HEK293 (cell line): ENCODE data around the gene IQCH.

Experiments used
- CTCF ChIA-PET: fragments of 350-600 bp; formaldehyde crosslinking; extraction: SDS; loops from one replicate; lab custom pipeline; 2021; ENCODE audit warnings: antibody characterized with exemption; lab: Yijun Ruan, JAX
- POLR2A ChIA-PET: fragments of 300-600 bp; formaldehyde crosslinking; extraction: SDS; loops from one replicate; lab custom pipeline; 2020; ENCODE audit warnings: antibody characterized with exemption, inconsistent platforms; lab: Yijun Ruan, JAX
- H3K27ac ChIP-seq: fragments of 200-500 bp; sonication (Bioruptor generic); 2 replicates; pipeline ENCODE4 v1.5.1; 2014; ENCODE audit warnings: low read depth, low read length, control low read depth, inconsistent platforms; ENCODE audit errors: extremely low read depth
- H3K36me3 ChIP-seq, 2 experiments: fragments of 200-500 bp in 1 of 2; sonication (Bioruptor generic) in 1 of 2; 1 replicate in 1 of 2; 2 replicates in 1 of 2; pipeline ENCODE4 v1.5.1; 2014 to 2017; ENCODE audit warnings: inconsistent platforms in 2 of 2, low read length in 2 of 2; ENCODE audit not compliant: control insufficient read depth in 2 of 2, insufficient read depth in 1 of 2
- H3K4me1 ChIP-seq: fragments of 200-500 bp; sonication (Bioruptor generic); 2 replicates; pipeline ENCODE4 v1.5.1; 2014; ENCODE audit warnings: mild to moderate bottlenecking, low read length, inconsistent platforms; ENCODE audit not compliant: control insufficient read depth, insufficient read depth
- H3K4me3 ChIP-seq: 2 replicates; pipeline ENCODE4 v1.5.1; 2011; ENCODE audit warnings: low read depth, mild to moderate bottlenecking, control low read depth, low read length, moderate library complexity
- H3K9me3 ChIP-seq: fragments of 200-500 bp; sonication (Bioruptor generic); 2 replicates; pipeline ENCODE4 v1.5.1; 2014; ENCODE audit warnings: low read depth, low read length, inconsistent platforms; ENCODE audit not compliant: control insufficient read depth, insufficient read depth
- BCL11A ChIP-seq: fragments of 450-650 bp; formaldehyde crosslinking; IDR thresholded peaks from 2 replicates; pipeline ENCODE4 v1.5.1; 2016; ENCODE audit warnings: low read depth, missing biosample characterization, missing genetic modification characterization
- IKZF3 ChIP-seq: fragments of 450-650 bp; IDR thresholded peaks from 2 replicates; pipeline ENCODE4 v1.5.0; 2018; ENCODE audit warnings: missing biosample characterization, mild to moderate bottlenecking, missing genetic modification characterization, moderate library complexity
- KLF10 ChIP-seq: fragments of 450-650 bp; IDR thresholded peaks from 2 replicates; pipeline ENCODE4 v1.5.1; 2018; ENCODE audit warnings: missing biosample characterization, mild to moderate bottlenecking, missing genetic modification characterization
- KLF8 ChIP-seq: fragments of 450-650 bp; formaldehyde crosslinking; IDR thresholded peaks from 2 replicates; pipeline ENCODE4 v1.5.1; 2016; ENCODE audit warnings: missing biosample characterization, missing genetic modification characterization
- RBAK ChIP-seq: fragments of 450-650 bp; formaldehyde crosslinking; IDR thresholded peaks from 2 replicates; pipeline ENCODE4 v1.5.1; 2016; ENCODE audit warnings: missing biosample characterization, missing genetic modification characterization
- SP3 ChIP-seq: fragments of 450-650 bp; formaldehyde crosslinking; IDR thresholded peaks from 2 replicates; pipeline ENCODE4 v1.5.1; 2016; ENCODE audit warnings: missing biosample characterization, missing genetic modification characterization
- ZBTB7A ChIP-seq: fragments of 450-650 bp; formaldehyde crosslinking; IDR thresholded peaks from 2 replicates; pipeline ENCODE4 v1.5.1; 2016; ENCODE audit warnings: low read depth, missing biosample characterization, missing genetic modification characterization
- ZFP37 ChIP-seq: fragments of 450-650 bp; formaldehyde crosslinking; IDR thresholded peaks from 2 replicates; pipeline ENCODE4 v1.5.1; 2016; ENCODE audit warnings: missing biosample characterization, missing genetic modification characterization
- ZNF10 ChIP-seq: fragments of 450-650 bp; formaldehyde crosslinking; IDR thresholded peaks from 2 replicates; pipeline ENCODE4 v1.5.1; 2017; ENCODE audit warnings: missing biosample characterization, missing genetic modification characterization
- ZNF169 ChIP-seq: fragments of 450-650 bp; formaldehyde crosslinking; IDR thresholded peaks from 2 replicates; pipeline ENCODE4 v1.5.1; 2016; ENCODE audit warnings: missing biosample characterization, missing genetic modification characterization
- ZNF19 ChIP-seq: fragments of 450-650 bp; formaldehyde crosslinking; IDR thresholded peaks from 2 replicates; pipeline ENCODE4; 2016; ENCODE audit warnings: missing biosample characterization, missing genetic modification characterization, low read depth
- ZNF223 ChIP-seq: fragments of 450-650 bp; formaldehyde crosslinking; IDR thresholded peaks from 2 replicates; pipeline ENCODE4 v1.5.1; 2016; ENCODE audit warnings: missing biosample characterization, missing genetic modification characterization
- ZNF266 ChIP-seq: fragments of 450-650 bp; formaldehyde crosslinking; IDR thresholded peaks from 2 replicates; pipeline ENCODE4 v1.5.1; 2016; ENCODE audit warnings: missing biosample characterization, missing genetic modification characterization, low read depth
- ZNF274 ChIP-seq, 2 experiments: fragments of 200-500 bp in 1 of 2; fragments of 450-650 bp in 1 of 2; sonication (Bioruptor generic) in 1 of 2; formaldehyde crosslinking in 1 of 2; IDR thresholded peaks; 2 replicates each; pipeline versions ENCODE4 v1.5.1 to v1.6.1; 2014 to 2016; ENCODE audit warnings: borderline replicate concordance in 1 of 2, inconsistent platforms in 1 of 2, low read length in 1 of 2, missing biosample characterization in 1 of 2, missing genetic modification characterization in 1 of 2
- ZNF366 ChIP-seq: fragments of 450-650 bp; formaldehyde crosslinking; conservative IDR thresholded peaks from 2 replicates; pipeline ENCODE4 v1.5.1; 2016; ENCODE audit warnings: missing biosample characterization, missing genetic modification characterization
- ZNF426 ChIP-seq: fragments of 450-650 bp; formaldehyde crosslinking; IDR thresholded peaks from 2 replicates; pipeline ENCODE4 v1.5.1; 2017; ENCODE audit warnings: missing biosample characterization, missing genetic modification characterization, mild to moderate bottlenecking, inconsistent platforms, moderate library complexity
- ZNF433 ChIP-seq: fragments of 450-650 bp; formaldehyde crosslinking; IDR thresholded peaks from 2 replicates; pipeline ENCODE4 v1.5.1; 2016; ENCODE audit warnings: missing biosample characterization, missing genetic modification characterization, low read depth
- ZNF529 ChIP-seq: fragments of 450-650 bp; formaldehyde crosslinking; IDR thresholded peaks from 2 replicates; pipeline ENCODE4 v1.5.1; 2017; ENCODE audit warnings: missing genetic modification characterization, missing biosample characterization; ENCODE audit not compliant: insufficient replicate concordance
- ZNF596 ChIP-seq: fragments of 450-650 bp; IDR thresholded peaks from 2 replicates; pipeline ENCODE4 v1.5.0; 2018; ENCODE audit warnings: missing biosample characterization, mild to moderate bottlenecking, missing genetic modification characterization, moderate library complexity
- ZNF624 ChIP-seq: fragments of 450-650 bp; formaldehyde crosslinking; IDR thresholded peaks from 2 replicates; pipeline ENCODE4 v1.5.1; 2017; ENCODE audit warnings: missing biosample characterization, missing genetic modification characterization
- ZNF626 ChIP-seq: fragments of 450-650 bp; sonication (Bioruptor Pico); formaldehyde crosslinking; IDR thresholded peaks from 2 replicates; pipeline ENCODE4 v1.5.1; 2018; ENCODE audit warnings: missing biosample characterization, missing genetic modification characterization, inconsistent platforms
- ZNF629 ChIP-seq: fragments of 450-650 bp; formaldehyde crosslinking; IDR thresholded peaks from 2 replicates; pipeline ENCODE4 v1.5.1; 2017; ENCODE audit warnings: missing biosample characterization, missing genetic modification characterization
- TF ChIP-seq, protein P1 (sequence below): fragments of 450-650 bp; formaldehyde crosslinking; IDR thresholded peaks from 2 replicates; pipeline ENCODE4; 2016; ENCODE audit warnings: missing biosample characterization, missing genetic modification characterization
- TF ChIP-seq, protein P2 (sequence below): sonication (generic); formaldehyde crosslinking; IDR thresholded peaks from 2 replicates; pipeline ENCODE4 v1.8.1; 2022; ENCODE audit warnings: mild to moderate bottlenecking, moderate library complexity, missing genetic modification reagents
- TF ChIP-seq, protein P3 (sequence below): fragments of 450-650 bp; formaldehyde crosslinking; IDR thresholded peaks from 2 replicates; pipeline ENCODE4 v1.5.1; 2016; ENCODE audit warnings: missing biosample characterization, missing genetic modification characterization, low read depth

Gene IQCH

DNA sequence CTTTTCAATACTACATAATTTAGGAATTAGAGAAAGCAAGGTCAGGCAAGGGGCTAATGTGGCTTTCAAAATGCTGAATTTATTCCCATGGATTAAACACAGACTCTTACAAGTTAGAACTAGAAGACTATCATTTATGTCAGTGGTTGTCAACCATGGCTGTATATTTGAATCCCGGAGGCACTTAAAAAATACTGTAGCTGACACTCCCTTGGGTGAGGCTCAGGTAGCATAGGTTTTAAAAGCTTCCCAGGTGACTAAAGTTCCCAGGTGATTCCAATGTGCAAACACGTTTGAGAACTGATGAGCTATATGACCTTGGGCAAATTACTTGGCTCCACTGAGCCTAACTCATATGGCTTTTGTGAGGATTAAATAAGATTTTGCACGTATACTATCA lies 29.7 kb upstream of the IQCH start (continued):
- TF ChIP-seq, protein P1, sequence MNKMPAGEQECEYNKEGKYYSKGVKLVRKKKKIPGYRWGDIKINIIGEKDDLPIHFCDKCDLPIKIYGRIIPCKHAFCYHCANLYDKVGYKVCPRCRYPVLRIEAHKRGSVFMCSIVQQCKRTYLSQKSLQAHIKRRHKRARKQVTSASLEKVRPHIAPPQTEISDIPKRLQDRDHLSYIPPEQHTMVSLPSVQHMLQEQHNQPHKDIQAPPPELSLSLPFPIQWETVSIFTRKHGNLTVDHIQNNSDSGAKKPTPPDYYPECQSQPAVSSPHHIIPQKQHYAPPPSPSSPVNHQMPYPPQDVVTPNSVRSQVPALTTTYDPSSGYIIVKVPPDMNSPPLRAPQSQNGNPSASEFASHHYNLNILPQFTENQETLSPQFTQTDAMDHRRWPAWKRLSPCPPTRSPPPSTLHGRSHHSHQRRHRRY (tag by site-specific recombination) = no peak
- TF ChIP-seq ZFP37 (tag by site-specific recombination) (no peak), BCL11A (tag by site-specific recombination) (no peak), ZNF529 (tag by site-specific recombination) (no peak), ZNF169 (tag by site-specific recombination) (no peak), ZNF626 (no peak)
- TF ChIP-seq, protein P2, sequence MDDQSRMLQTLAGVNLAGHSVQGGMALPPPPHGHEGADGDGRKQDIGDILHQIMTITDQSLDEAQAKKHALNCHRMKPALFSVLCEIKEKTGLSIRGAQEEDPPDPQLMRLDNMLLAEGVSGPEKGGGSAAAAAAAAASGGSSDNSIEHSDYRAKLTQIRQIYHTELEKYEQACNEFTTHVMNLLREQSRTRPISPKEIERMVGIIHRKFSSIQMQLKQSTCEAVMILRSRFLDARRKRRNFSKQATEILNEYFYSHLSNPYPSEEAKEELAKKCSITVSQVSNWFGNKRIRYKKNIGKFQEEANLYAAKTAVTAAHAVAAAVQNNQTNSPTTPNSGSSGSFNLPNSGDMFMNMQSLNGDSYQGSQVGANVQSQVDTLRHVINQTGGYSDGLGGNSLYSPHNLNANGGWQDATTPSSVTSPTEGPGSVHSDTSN = no peak

DNA sequence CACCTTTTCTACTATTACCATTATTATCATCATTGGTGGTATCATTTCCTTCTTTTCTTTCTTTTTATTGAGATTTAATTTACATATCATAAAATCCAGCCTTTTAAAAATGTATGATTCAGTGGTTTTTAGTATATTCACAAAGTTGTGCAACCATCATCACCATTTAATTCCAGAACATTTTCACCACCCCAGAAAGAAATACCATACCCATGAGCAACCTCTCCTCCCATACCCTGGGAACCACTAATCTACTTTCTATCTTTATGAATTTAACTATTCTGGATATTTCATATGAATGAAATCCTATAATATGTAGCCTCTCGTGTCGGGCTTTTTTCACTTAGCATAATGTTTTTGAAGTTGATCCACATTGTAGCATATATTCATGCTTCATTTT lies 29.2 kb upstream of the IQCH start:
- POLR2A ChIA-PET = no interaction called here
- H3K4me3 ChIP-seq = no peak overlapping the region
- no peak for TF ChIP-seq ZNF433 (tag by site-specific recombination)
- TF ChIP-seq KLF10 (tag by site-specific recombination) = no peak
- no peak for TF ChIP-seq ZNF426 (tag by site-specific recombination)
- no peak for TF ChIP-seq RBAK
- no peak for TF ChIP-seq IKZF3 (tag by site-specific recombination)
- TF ChIP-seq ZNF19 (tag by site-specific recombination) = no peak
- no peak for TF ChIP-seq ZBTB7A (tag by site-specific recombination)
- TF ChIP-seq SP3 (tag by site-specific recombination) = no peak
- TF ChIP-seq KLF8 (tag by site-specific recombination) = no peak

DNA sequence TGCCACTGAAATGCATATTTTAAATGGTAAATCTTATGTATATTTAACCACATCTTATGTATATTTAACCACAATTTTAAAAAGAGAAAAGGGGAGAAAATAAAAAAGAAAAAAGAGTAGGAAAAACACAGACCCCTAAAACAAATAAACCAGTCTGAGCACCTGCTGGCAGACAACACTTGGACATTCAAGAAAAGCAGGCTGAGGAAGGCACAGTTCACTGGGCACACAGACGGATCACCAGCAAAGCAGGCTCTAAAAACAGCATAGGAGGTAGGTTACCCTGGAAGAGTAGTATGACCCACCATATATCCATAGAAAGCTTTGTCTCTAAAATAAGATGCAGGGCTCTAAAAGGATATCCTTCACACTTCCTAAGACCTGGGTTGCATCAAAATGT lies 27.2 kb upstream of the IQCH start:
- TF ChIP-seq ZNF223 (tag by site-specific recombination) (no peak), ZNF266 (tag by site-specific recombination) (no peak), ZNF274 (IDR thresholded peaks at IDR 0.05; ENCODE audit: low read length) (no peak), ZNF274 (tag by site-specific recombination; IDR thresholded peaks at IDR 0.05; ENCODE audit: borderline replicate concordance) (no peak), ZNF10 (tag by site-specific recombination) (no peak), ZNF366 (no peak), ZNF624 (tag by site-specific recombination) (no peak), ZNF596 (tag by site-specific recombination) (no peak), ZNF626 (no peak), ZNF629 (tag by site-specific recombination) (no peak)
- TF ChIP-seq, protein P3, sequence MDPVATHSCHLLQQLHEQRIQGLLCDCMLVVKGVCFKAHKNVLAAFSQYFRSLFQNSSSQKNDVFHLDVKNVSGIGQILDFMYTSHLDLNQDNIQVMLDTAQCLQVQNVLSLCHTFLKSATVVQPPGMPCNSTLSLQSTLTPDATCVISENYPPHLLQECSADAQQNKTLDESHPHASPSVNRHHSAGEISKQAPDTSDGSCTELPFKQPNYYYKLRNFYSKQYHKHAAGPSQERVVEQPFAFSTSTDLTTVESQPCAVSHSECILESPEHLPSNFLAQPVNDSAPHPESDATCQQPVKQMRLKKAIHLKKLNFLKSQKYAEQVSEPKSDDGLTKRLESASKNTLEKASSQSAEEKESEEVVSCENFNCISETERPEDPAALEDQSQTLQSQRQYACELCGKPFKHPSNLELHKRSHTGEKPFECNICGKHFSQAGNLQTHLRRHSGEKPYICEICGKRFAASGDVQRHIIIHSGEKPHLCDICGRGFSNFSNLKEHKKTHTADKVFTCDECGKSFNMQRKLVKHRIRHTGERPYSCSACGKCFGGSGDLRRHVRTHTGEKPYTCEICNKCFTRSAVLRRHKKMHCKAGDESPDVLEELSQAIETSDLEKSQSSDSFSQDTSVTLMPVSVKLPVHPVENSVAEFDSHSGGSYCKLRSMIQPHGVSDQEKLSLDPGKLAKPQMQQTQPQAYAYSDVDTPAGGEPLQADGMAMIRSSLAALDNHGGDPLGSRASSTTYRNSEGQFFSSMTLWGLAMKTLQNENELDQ (tag by site-specific recombination) = no peak
- peaks cover 24 to 35% of the 10 kb centered on the region in 2 experiments for H3K36me3 ChIP-seq
- ChIA-PET POLR2A (no interaction called here), CTCF (interaction anchor here (0.5 to 1.0 kb wide), 2 partner anchors 11 to 12 kb away, joined by 3 to 4 read pairs; no protein-coding TSS in a partner anchor)
- no peak overlapping the region for H3K4me3 ChIP-seq
- H3K27ac ChIP-seq = no peak overlapping the region
- no peaks in the 10 kb centered on the region for H3K9me3 ChIP-seq
- H3K4me1 ChIP-seq = no peaks in the 10 kb centered on the region

More for the DNA sequence above, 29.2 kb upstream of the IQCH start:
- Histone ChIP-seq H3K4me1 (no peaks in the 10 kb centered on the region), H3K27ac (no peak overlapping the region), H3K9me3 (no peaks in the 10 kb centered on the region), H3K36me3 (peaks cover 13 to 15% of the 10 kb centered on the region in 2 experiments; a peak in 2 of 3 replicates)
- CTCF ChIA-PET = interaction anchor here (0.5 kb wide), 1 partner anchor 279 kb away, joined by 4 read pairs; no protein-coding TSS in a partner anchor
